ENCODE measurements around the gene ZNF830. TPM values are rescaled to one million over a fixed set of nuclear protein-coding genes. Genes with fewer than 3 reads are reported as not detected.
A peak's percentile ranks its signal among the peaks of the same experiment; 100 is the strongest.

Gene ZNF830
- total RNA-seq, 2 experiments from 2014 or later = 25.0 to 25.5 TPM

DNA sequence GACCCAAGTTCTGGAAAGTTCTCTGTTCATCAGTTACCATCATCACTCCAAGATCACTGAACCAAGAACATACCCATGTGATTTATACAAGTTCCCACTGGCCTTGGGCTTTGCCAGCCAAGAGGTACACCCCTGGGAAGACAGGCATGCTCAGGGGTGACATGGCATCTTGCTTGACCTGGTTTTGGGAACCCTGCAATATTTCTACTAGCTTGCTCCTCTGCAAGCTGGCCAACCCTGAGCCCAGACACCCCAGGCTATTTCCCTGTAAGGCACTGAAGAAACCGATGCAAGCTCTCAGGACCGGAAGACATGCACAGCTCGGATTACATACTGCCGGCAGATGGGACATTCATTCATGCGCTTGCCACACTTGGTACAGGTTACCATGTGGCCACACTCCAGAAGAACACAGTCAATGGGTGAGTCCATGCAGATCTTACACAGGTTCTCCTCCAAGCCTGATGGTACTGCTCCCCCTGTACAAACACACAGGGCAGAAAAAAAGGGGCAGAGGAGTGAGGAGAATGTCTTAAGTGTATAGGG, 50.4 kb downstream of the ZNF830 start:
- intact Hi-C loops (cut with micrococcal nuclease; ENCODE audit: unreplicated experiment) = loop anchor here (5.0 kb wide), 1 partner anchor 76 kb away; no protein-coding TSS in a partner anchor
- Histone ChIP-seq H3K4me3 (ENCODE audit: low read depth, low read length, poor library complexity, severe bottlenecking) (no peak overlapping the region), H3K4me1 (ENCODE audit: insufficient read depth, low read length, poor library complexity, severe bottlenecking) (no peaks in the 10 kb centered on the region), H3K9me2 (ENCODE audit: insufficient read depth, low read length) (no peaks in the 10 kb centered on the region), H4K20me1 (ENCODE audit: insufficient read depth, low read length) (no peaks in the 10 kb centered on the region), H3K36me3 (ENCODE audit: insufficient read depth, low read length) (peaks cover 8% of the 10 kb centered on the region; the same call in 1 of the 2 replicates), H3K27ac (ENCODE audit: low read depth, low read length, poor library complexity, severe bottlenecking) (no peak overlapping the region), H3K9me3 (ENCODE audit: low read length) (no peaks in the 10 kb centered on the region), H2AFZ (ENCODE audit: low read length) (no peak overlapping the region), H3K79me2 (ENCODE audit: insufficient read depth, low read depth, low read length) (no peaks in the 10 kb centered on the region), H3K4me2 (ENCODE audit: low read length) (no peak overlapping the region)
- TF ChIP-seq EZH2phosphoT487 (IDR thresholded peaks at IDR 0.05; ENCODE audit: borderline replicate concordance, low read depth, low read length) = no peak
- TF ChIP-seq, protein P1, sequence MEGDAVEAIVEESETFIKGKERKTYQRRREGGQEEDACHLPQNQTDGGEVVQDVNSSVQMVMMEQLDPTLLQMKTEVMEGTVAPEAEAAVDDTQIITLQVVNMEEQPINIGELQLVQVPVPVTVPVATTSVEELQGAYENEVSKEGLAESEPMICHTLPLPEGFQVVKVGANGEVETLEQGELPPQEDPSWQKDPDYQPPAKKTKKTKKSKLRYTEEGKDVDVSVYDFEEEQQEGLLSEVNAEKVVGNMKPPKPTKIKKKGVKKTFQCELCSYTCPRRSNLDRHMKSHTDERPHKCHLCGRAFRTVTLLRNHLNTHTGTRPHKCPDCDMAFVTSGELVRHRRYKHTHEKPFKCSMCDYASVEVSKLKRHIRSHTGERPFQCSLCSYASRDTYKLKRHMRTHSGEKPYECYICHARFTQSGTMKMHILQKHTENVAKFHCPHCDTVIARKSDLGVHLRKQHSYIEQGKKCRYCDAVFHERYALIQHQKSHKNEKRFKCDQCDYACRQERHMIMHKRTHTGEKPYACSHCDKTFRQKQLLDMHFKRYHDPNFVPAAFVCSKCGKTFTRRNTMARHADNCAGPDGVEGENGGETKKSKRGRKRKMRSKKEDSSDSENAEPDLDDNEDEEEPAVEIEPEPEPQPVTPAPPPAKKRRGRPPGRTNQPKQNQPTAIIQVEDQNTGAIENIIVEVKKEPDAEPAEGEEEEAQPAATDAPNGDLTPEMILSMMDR (conservative IDR thresholded peaks at IDR 0.05; ENCODE audit: low read length) = no peak
- ChIA-PET POLR2A (interaction anchor here (0.7 to 1.6 kb wide), 2 partner anchors 10 to 11 kb away, joined by 3 to 5 read pairs; no protein-coding TSS in a partner anchor), CTCF (ENCODE audit: unreplicated experiment) (no interaction called here)
- no peak for DNase-seq (ENCODE audit: low spot score)
- TSS peak; percentile 33 for BruUV-seq (replicated peaks)

Other genes with a start within 250 kb of the ZNF830 start
- 0.10 and 1.9 TPM in 2 replicates for gene CCT6B, start 80 bp upstream of the ZNF830 start, total RNA-seq (2014; rRNA removed; shearing (Covaris generic))
- 2.6 and 4.4 TPM in 2 replicates for gene CCT6B, start 80 bp upstream of the ZNF830 start, total RNA-seq (2022)
- gene LIG3, start 19.0 kb downstream of the ZNF830 start, total RNA-seq (2014; rRNA removed; shearing (Covaris generic)) = 65.6 and 92.2 TPM in 2 replicates
- 67.3 and 68.6 TPM in 2 replicates for gene LIG3, start 19.0 kb downstream of the ZNF830 start, total RNA-seq (2022)
- 15.6 and 20.6 TPM in 2 replicates for gene RFFL, start 102.2 kb downstream of the ZNF830 start, total RNA-seq (2014; rRNA removed; shearing (Covaris generic))
- gene RFFL, start 102.2 kb downstream of the ZNF830 start, total RNA-seq (2022) = 11.2 and 16.1 TPM in 2 replicates
- 18.9 and 22.4 TPM in 2 replicates for gene RAD51D, start 158.3 kb downstream of the ZNF830 start, total RNA-seq (2014; rRNA removed; shearing (Covaris generic))
- 35.0 and 40.6 TPM in 2 replicates for gene RAD51D, start 158.3 kb downstream of the ZNF830 start, total RNA-seq (2022)
- not detected in 2 replicates for gene FNDC8, start 160.1 kb downstream of the ZNF830 start, total RNA-seq (2014; rRNA removed; shearing (Covaris generic))
- gene FNDC8, start 160.1 kb downstream of the ZNF830 start, total RNA-seq (2022) = not detected in 2 replicates
- gene NLE1, start 180.8 kb downstream of the ZNF830 start, total RNA-seq (2014; rRNA removed; shearing (Covaris generic)) = 30.3 and 32.2 TPM in 2 replicates
- 26.7 and 34.1 TPM in 2 replicates for gene NLE1, start 180.8 kb downstream of the ZNF830 start, total RNA-seq (2022)
- not detected in 2 replicates for gene UNC45B, start 186.3 kb downstream of the ZNF830 start, total RNA-seq (2014; rRNA removed; shearing (Covaris generic))
- not detected in 2 replicates for gene UNC45B, start 186.3 kb downstream of the ZNF830 start, total RNA-seq (2022)
- not detected in 2 replicates for gene SLC35G3, start 232.9 kb downstream of the ZNF830 start, total RNA-seq (2014; rRNA removed; shearing (Covaris generic))
- not detected in 2 replicates for gene SLC35G3, start 232.9 kb downstream of the ZNF830 start, total RNA-seq (2022)

Measured in OCI-LY7 (cell line).